HG02885 (cell line): ENCODE measurements around the gene STIM1.
"Not testable (repeated sequence)": the region's sequence is repeated elsewhere in the genome, so short reads cannot be mapped to it uniquely, and the experiment has no call there.

Experiments
- ATAC-seq: cut with Tn5 transposase; IDR thresholded peaks from one replicate; pipeline ENCODE4 v1.9.1; 2021; ENCODE audit warnings: mild to moderate bottlenecking; ENCODE audit not compliant: unreplicated experiment, poor library complexity

STIM1 gene

GRCh38 chr11:4048340-4048739 is 192.9 kb downstream of the STIM1 start:
- no peak for ATAC-seq

GRCh38 chr11:4049006-4049405 is 193.5 kb downstream of the STIM1 start:
- ATAC-seq, result no peak

- ATAC-seq, result no peak
Measured at GRCh38 chr11:4050138-4050537, 194.7 kb downstream of the STIM1 start.

GRCh38 chr11:4053200-4053599 is 197.7 kb downstream of the STIM1 start:
- not testable (repeated sequence) for ATAC-seq

DNA sequence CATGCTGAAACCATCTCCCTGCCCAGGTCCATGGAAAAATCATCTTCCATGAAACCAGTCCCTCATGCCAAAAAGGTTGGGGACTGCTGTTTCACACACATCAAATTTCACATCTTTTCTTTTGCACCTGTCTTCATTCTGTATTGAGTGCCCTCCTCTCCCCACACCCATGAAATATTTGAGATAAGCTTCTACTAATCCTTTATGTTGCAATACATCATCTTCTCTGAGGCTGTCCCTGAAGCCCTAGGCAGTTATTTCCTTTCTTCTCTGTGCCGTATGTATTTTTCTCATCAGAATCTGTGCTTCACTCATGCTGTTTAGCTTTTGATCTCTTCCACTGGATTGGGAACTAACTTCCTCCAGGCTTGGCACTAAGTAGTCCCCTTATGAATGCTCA is 199.2 kb downstream of the STIM1 start:
- no peak for ATAC-seq

DNA sequence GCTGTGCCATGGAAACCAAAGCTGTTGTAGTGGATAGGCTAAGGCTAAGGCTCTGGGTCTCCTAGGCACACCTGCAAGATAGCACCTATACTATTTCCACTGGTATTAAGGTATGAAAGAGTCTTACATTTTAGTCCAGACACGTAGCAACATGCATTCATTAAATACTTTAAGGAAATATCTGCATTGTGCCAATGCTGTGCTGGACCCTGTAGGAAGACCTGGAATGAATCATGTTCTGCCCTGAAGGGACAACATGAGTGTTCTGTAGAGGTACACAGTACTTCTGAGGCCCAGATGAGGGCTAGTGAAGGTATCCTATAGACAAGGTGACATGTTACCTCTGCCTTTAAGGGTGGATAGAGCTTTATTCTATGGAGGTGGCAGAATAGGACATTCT is 204.0 kb downstream of the STIM1 start:
- no peak for ATAC-seq

DNA sequence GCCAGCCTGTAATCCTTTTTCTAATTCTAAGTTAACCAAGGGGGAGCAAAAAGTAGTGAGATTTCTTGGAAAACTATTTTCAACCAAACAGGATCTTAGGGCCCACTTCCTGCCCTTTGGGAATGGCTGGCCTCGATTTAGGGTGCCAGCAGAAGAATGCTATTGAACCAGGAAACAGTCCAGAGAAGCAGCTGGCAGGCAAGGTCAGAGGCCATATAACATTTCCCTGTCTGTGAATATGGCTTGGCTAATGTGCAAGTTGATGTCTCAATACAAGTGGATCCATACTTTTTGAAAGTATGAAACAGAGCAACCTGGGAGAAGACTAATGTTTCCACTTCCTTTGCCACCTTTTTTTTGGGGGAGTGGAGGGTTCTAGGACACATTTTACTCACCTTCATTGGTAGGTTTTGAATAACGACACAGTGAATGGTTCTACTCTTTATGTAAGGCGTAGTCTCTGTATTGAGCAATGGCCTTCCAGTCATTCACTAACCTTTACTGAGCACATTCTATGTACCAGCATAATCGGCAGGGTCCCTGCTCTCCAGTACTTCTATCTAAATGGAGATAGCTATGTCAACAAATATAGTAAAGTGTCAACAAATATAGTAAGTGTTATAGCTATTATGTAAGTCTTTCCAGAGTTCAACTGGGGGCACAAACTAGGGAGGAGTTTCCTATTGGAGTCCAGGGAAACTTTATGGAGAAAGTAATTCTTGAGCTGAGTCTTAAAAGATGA is 204.9 kb downstream of the STIM1 start:
- ATAC-seq, result no peak

DNA sequence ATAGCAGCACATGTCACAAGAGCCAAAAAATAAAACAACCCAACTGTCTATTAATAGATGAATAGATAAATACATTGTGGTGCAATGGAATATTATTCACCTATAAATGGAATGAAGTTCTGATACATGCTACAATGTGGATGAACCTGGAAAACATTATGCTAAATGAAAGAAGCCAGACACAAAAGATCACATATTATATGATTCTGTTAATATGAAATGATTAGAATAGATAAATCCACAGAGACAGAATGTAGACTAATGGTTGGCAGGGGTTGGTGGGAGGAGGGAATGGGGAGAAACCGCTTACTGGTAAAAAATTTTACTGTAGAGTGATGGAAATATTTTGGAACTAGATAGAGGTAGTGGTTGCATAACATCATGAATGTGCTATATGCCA is 206.2 kb downstream of the STIM1 start:
- ATAC-seq, result no peak

DNA sequence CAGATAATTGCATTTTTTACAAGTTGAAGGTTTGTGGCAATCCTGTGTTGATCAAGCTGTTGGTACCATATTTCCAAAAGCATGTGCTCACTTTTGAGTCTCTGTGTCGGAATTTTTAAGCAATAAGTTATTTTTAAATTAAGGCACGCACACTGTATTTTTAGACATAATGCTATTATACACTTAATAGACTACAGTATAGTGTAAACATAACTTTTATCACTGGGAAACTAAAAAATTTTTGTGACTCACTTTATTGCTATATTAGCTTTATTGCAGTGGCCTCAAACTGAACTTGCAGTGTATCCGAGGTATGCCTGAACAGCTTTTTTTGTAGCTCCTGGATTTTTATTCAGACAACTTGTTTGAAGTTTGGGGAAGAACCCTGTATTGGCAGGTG is 207.9 kb downstream of the STIM1 start:
- ATAC-seq, result no peak

DNA sequence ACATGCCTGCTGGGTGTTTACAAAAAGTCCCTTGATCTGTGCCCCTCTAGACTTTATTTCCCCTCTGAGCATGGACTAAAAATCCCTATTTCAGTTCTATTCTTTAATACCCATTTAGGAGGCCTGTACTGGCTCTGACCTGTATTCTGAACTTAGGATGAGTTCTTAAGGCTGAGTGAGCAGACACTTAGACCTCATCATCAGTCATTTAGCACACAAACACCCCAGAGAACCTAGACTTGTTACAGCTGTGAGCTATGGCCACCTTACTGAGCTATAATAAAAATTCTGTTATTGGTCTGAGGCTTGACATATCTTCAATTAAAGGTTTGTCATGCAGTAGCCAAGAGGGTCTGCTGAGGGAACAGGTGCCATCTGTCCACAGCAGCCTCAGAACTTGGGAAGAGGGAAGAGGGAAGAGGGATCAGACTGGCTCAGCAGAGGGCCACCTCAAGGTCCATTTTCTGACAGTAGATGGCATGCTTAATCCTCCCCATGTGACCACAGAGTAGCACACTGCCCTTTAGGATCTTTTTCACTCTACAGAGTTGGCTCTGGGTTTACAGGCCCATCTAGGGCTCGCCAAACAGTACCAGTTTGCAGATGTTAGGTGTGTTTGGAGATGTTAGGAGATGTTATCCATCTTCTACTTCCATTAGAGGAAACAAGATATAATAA is 209.0 kb downstream of the STIM1 start:
- ATAC-seq, result no peak

- no peak for ATAC-seq
Measured at GRCh38 chr11:4065086-4065485, 209.6 kb downstream of the STIM1 start.

GRCh38 chr11:4065601-4066377 is 210.3 kb downstream of the STIM1 start:
- no peak for ATAC-seq

GRCh38 chr11:4066910-4067309 is 211.4 kb downstream of the STIM1 start:
- no peak for ATAC-seq

DNA sequence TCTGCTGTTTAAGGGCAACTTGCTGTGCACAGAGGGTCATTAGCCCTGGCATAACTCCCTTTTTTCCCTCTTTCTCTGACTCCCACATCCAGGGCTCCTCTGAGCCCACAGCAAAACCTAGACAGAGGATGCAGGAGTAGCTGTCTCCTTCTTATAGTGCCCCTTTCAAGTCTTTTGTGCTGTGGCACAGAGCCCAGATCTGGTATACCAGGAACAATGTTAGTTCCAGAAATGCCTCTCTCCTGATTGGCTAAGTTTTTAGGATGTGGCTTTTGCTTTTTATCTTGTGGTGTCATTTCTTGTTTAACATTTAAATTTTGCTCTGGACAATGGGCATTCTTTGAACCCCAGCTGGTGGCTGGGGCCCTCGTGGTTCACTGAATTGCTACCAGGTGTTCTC is 213.5 kb downstream of the STIM1 start:
- no peak for ATAC-seq

DNA sequence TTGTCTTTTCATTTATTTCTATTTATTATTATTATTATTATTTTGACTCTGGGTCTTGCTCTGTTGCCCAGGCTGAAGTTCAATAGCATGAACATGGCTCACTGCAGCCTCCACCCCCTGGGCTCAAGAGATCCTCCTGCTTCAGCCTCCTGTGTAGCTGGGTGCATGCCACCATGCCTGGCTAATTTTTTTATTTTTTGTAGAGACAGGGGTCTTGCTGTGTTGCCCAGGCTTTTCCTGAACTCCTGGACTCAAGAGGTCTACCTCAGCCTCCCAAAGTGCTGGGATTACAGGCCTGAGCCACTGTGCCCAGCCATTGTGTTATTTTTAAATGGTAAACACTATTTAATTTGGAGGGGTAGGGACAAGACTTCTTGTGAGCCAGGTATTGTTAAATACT is 215.9 kb downstream of the STIM1 start:
- ATAC-seq, result no peak

DNA sequence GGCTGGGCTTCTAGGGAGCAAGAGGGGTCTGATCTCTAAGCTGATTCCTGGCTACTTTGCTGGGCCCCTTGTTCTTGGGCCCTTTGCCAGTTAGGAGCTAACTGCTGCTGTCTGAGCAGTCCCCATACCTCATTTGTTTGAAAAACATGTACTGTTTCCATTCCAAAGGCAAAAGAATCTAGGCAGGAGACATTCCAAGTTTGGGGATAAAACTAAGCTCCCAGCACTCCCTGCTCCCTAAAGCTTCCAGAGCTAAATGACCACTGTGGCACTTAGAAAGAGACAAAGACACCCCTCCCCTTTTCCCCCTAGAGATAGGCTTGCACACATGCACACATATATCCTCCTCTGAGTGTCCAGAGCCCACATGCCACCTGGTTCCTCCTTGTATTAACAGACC is 216.4 kb downstream of the STIM1 start:
- no peak for ATAC-seq

- no peak for ATAC-seq
Measured at GRCh38 chr11:4072668-4073285, 217.3 kb downstream of the STIM1 start.

DNA sequence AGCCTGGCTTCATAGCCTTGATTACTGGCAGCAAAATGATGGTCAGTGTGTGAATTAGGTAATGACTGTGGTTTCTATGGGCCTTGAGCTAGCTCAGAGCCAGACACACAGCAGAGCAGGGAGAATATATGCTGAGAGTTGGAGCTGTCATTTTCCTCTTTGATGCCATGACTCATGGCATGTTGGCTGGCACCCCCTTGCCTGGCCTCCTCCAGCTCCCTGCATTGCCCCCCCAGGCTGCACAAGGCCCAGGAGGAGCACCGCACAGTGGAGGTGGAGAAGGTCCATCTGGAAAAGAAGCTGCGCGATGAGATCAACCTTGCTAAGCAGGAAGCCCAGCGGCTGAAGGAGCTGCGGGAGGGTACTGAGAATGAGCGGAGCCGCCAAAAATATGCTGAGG is 218.8 kb downstream of the STIM1 start:
- ATAC-seq, result no peak

GRCh38 chr11:4076774-4077173 is 221.3 kb downstream of the STIM1 start:
- ATAC-seq, result no peak

GRCh38 chr11:4083198-4083597 is 227.7 kb downstream of the STIM1 start:
- ATAC-seq, result no peak
